Heart left ventricle (tissue), 13 donors: Measurements from ENCODE around the gene TUSC2.

Experiments used
- POLR2A ChIP-seq, 2 donors: fragments of 450-650 bp; IDR thresholded peaks; one replicate each; pipeline ENCODE4 v1.6.1; 2017; ENCODE audit warnings: antibody characterized with exemption in 2 of 2, mild to moderate bottlenecking in 2 of 2, moderate library complexity in 2 of 2
- TF ChIP-seq, protein P1 (sequence below), 12 donors: fragments of 200-600 bp; sonication (generic) in 4 of 12; IDR thresholded peaks; one replicate each; pipeline versions ENCODE4 v1.5.0 to v1.8.0; 2018 to 2022; ENCODE audit warnings: antibody characterized with exemption in 12 of 12, mild to moderate bottlenecking in 5 of 12
- donor health status: ischemic (EF 13 %, LVEDD 7.1; RV severe dilation, severe dysfunction).
- donor health status: DM: no; HTN: yes; CAD: no.
- donor health status: DM: no; HTN: no; CAD: no.
- donor health status: ischemic (EF 25% LVEDD 6.9; RV normal size, moderate dysfunction).
- donor health status: ischemic (EF 25% LVEDD 5.7; RV mildly dilated, moderate dysfunction).
- donor health status: ischemic (EF 35%, LVEDD 5.7; RV mildly dilated, moderate dysfunction).
- donor health status: nonischemic (EF 11% LVEDD 7.7; RV severe dilation, severe dysfunction).
- donor health status: DM: yes; HTN: yes; CAD: no.
- donor health status: PGD.
- donor health status: ischemic (EF 29% LVEDD 5.4; RV normal size, mild dysfunction).
- donor health status: nonischemic (EF 23%, LVEDD 6.1; RV moderate dilation, normal function).

DNA sequence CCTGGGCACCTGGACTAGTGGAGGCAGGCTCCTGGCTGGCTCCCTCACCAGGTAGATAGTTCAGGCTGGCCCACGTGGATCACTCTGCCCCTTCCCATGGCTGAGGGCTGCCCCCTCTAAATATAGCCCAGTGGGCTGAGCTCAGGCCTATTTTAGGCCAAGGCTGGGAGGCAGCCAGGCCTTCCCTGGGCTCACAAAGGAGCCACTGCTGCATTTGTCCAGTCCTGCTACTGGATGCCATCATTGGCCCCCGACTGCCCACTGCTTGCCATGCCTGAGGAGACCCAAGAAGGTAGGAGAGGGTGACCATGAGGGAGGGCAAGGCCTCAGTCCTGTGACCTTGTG is 49.2 kb downstream of the TUSC2 start, which contains the start of gene LSMEM2:
- TF ChIP-seq, protein P1, sequence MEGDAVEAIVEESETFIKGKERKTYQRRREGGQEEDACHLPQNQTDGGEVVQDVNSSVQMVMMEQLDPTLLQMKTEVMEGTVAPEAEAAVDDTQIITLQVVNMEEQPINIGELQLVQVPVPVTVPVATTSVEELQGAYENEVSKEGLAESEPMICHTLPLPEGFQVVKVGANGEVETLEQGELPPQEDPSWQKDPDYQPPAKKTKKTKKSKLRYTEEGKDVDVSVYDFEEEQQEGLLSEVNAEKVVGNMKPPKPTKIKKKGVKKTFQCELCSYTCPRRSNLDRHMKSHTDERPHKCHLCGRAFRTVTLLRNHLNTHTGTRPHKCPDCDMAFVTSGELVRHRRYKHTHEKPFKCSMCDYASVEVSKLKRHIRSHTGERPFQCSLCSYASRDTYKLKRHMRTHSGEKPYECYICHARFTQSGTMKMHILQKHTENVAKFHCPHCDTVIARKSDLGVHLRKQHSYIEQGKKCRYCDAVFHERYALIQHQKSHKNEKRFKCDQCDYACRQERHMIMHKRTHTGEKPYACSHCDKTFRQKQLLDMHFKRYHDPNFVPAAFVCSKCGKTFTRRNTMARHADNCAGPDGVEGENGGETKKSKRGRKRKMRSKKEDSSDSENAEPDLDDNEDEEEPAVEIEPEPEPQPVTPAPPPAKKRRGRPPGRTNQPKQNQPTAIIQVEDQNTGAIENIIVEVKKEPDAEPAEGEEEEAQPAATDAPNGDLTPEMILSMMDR (IDR thresholded peaks at IDR 0.05), result no peak
- peak in 1 of 2 donors; percentile 23 for TF ChIP-seq POLR2A (IDR thresholded peaks at IDR 0.05)
